Lung (tissue), 12 donors: ENCODE data around the gene NSMCE1. TPM values are rescaled to one million over a fixed set of nuclear protein-coding genes. Genes with fewer than 3 reads are reported as not detected.

Source experiments
- ATAC-seq: fragments of 200-7000 bp; cut with Tn5 transposase; one replicate; pipeline ENCODE4 v1.9.1; 2020; ENCODE audit warnings: moderate number of reproducible peaks; ENCODE audit not compliant: insufficient read depth, low FRiP score
- DNase-seq, 3 donors: peaks; one replicate each; pipeline ENCODE4 v3.0.0-alpha.2; 2013 to 2017
- H3K27ac ChIP-seq, 2 donors: one replicate each; pipeline ENCODE4 v1.5.1; 2013; ENCODE audit warnings: mild to moderate bottlenecking in 2 of 2, moderate library complexity in 2 of 2, control low read depth in 1 of 2, inconsistent platforms in 1 of 2, low read depth in 1 of 2, low read length in 1 of 2
- H3K27me3 ChIP-seq, 3 donors: one replicate each; pipeline ENCODE4 v1.5.1; 2013; ENCODE audit warnings: low read length in 2 of 3; ENCODE audit not compliant: control insufficient read depth in 3 of 3, insufficient read depth in 3 of 3
- H3K36me3 ChIP-seq, 4 donors: one replicate each; pipeline ENCODE4 v1.5.1; 2013; ENCODE audit warnings: low read length in 4 of 4, mild to moderate bottlenecking in 1 of 4, moderate library complexity in 1 of 4; ENCODE audit not compliant: control insufficient read depth in 4 of 4, insufficient read depth in 4 of 4
- H3K4me1 ChIP-seq, 5 donors: one replicate each; pipeline ENCODE4 v1.5.1; 2013; ENCODE audit warnings: low read length in 5 of 5, mild to moderate bottlenecking in 2 of 5, moderate library complexity in 1 of 5; ENCODE audit not compliant: control insufficient read depth in 5 of 5, insufficient read depth in 5 of 5
- H3K4me3 ChIP-seq: one replicate; pipeline ENCODE4 v1.5.1; 2013; ENCODE audit warnings: mild to moderate bottlenecking, control low read depth, moderate library complexity
- H3K9ac ChIP-seq, 2 donors: one replicate each; pipeline ENCODE4 v1.5.1; 2013; ENCODE audit warnings: low read length in 2 of 2, control low read depth in 1 of 2; ENCODE audit not compliant: insufficient read depth in 1 of 2
- H3K9me3 ChIP-seq, 4 donors: one replicate each; pipeline ENCODE4 v1.5.1; 2013; ENCODE audit warnings: low read length in 3 of 4, mild to moderate bottlenecking in 1 of 4, moderate library complexity in 1 of 4; ENCODE audit not compliant: control insufficient read depth in 4 of 4, insufficient read depth in 3 of 4
- CTCF ChIP-seq: IDR thresholded peaks from 2 replicates; pipeline ENCODE4 v1.5.1; 2012; ENCODE audit warnings: mild to moderate bottlenecking; ENCODE audit errors: control extremely low read depth, extremely low read depth
- WGBS, 2 donors: extraction: QIAGEN DNeasy Blood & Tissue Kit; methylation state at CpG; one replicate each; pipeline ENCODE4 v1.1.7; 2013; 5-methylcytosine and 5-hydroxymethylcytosine counted together
- polyA plus RNA-seq, 2 donors: library from polyadenylated mRNA; stranded (reverse); fragments of 200-250 nt; gene quantifications; one replicate each; pipeline ENCODE4 v1.2.1, GENCODE V29; 2013
- total RNA-seq, 2 donors: library from RNA; depleted of rRNA in 1 of 2; stranded (reverse); fragments of >200 nt in 1 of 2; gene quantifications; one replicate each; pipeline ENCODE4 v1.2.1, GENCODE V29; 2014 to 2021
- donor health status: control.
- donor health status: control.
- donor health status: Bipolar disorder and iron deficiency.
- donor health status: healthy.
- donor health status: DM: yes; HTN: yes; CAD: no.

Gene NSMCE1
- total and polyA plus RNA-seq, 4 donors = 37.4 to 75.4 (median 57.2) TPM

DNA sequence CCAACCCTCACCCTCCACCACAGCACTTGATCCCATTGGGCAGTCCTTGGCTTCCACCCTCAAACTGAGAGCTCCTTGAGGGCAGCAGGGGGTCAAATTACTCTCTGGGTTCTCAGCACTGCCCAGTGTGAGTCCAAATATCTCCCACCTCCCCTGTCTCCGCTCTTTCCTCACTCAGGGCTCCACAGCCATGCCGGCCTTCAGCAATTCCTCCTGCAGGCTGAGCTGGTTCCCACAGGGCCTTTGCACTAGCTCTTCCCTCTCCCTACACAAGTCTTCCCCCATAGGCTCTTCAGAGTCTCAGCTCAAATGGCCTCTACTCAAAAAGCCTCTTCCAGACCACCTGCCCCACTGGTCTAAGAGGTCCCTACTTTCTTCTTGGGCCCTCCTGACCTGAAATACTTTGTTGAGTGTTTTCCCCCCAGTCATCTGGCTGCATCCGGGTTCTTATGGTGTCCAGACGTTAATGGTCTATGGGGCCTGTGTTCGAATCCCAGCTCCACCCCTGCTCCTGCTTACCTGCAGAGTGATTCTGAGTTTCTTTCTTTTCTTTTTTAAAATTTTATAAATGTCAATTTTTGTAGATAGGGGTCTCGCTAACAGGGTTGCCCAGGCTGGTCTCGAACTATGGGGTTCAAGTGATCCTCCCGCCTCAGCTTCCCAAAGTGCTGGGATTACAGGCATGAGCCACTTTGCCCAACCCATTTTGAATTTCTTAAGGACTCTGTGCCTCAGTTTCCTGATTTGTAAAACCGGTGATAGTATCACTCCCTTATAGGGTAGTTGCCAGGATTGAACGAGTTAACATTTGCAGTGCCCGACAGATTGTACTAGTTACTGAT, 44.2 kb upstream of the NSMCE1 start:
- ATAC-seq (no peak), DNase-seq (no peak)
- H3K4me1 ChIP-seq = peaks cover 0 to 18% (median 9%) of the 10 kb centered on the region in 5 donors
- H3K9ac ChIP-seq = peak overlapping the region in 1 of 2 donors; percentile 14
- peak overlapping the region; percentile 90 to 100 for H3K27ac ChIP-seq
- peaks cover 0 to 3% (median 0%) of the 10 kb centered on the region in 4 donors for H3K9me3 ChIP-seq
- H3K4me3 ChIP-seq = peak overlapping the region; percentile 98
- WGBS, 2 donors = 68 to 73% methylated on average over 11 of the region's 11 CpGs
- no peaks in the 10 kb centered on the region for H3K27me3 ChIP-seq
- no peak for TF ChIP-seq CTCF
- H3K36me3 ChIP-seq = peaks cover 0 to 3% (median 0%) of the 10 kb centered on the region in 4 donors

GRCh38 chr16:27311897-27312303, 43.3 kb upstream of the NSMCE1 start:
- H3K4me1 ChIP-seq = peaks cover 0 to 18% (median 8%) of the 10 kb centered on the region in 5 donors
- no peak for TF ChIP-seq CTCF
- H3K9ac ChIP-seq = no peak overlapping the region
- H3K27me3 ChIP-seq = no peaks in the 10 kb centered on the region
- H3K36me3 ChIP-seq = no peaks in the 10 kb centered on the region
- H3K9me3 ChIP-seq = peaks cover 0 to 3% (median 0%) of the 10 kb centered on the region in 4 donors
- H3K27ac ChIP-seq = no peak overlapping the region
- ATAC-seq = no peak
- WGBS, 2 donors = 91 to 93% methylated on average over 7 of the region's 7 CpGs
- no peak overlapping the region for H3K4me3 ChIP-seq
- no peak for DNase-seq

DNA sequence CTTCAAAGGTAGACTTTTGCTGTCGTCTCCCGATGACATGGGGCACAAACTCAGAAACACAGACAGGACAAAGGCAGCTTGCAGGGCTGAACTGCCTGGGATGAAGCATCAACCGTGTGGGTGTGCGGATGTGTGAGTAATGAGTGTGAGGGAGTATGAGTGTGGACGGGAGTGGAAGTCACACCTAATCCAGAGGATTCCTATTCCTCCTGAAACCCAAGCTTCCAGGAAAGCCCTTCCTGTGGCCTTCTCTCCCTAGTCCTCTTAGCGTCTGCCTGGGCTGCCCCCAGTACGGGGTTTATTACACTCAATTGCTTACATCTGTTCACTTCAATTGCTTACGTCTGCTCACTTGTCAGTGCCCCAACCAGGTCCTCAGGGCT, 42.9 kb upstream of the NSMCE1 start:
- Histone ChIP-seq H3K4me1 (peaks cover 0 to 18% (median 8%) of the 10 kb centered on the region in 5 donors), H3K27me3 (no peaks in the 10 kb centered on the region), H3K4me3 (no peak overlapping the region), H3K9ac (no peak overlapping the region), H3K9me3 (peaks cover 0 to 3% (median 0%) of the 10 kb centered on the region in 4 donors), H3K36me3 (no peaks in the 10 kb centered on the region), H3K27ac (no peak overlapping the region)
- DNase-seq (no peak), ATAC-seq (no peak)
- no peak for TF ChIP-seq CTCF
- WGBS, 2 donors = 81 to 90% methylated on average over 8 of the region's 8 CpGs
